Stimulated activated CD8-positive, alpha-beta memory T cell treated with anti-CD3 and anti-CD28 coated beads, Interleukin-12 subunit alpha, Interleukin-12 subunit beta, amount 100 ng/mL, for 1 hour (primary cell): ENCODE measurements around the gene BIN1.

Experiments
- DNase-seq: peaks from one replicate; pipeline ENCODE4 v3.0.0-alpha.2; 2020; ENCODE audit warnings: low read depth

The BIN1 gene

GRCh38 chr2:127058246-127058953 lies 48.6 kb downstream of the BIN1 start:
- DNase-seq = no peak

GRCh38 chr2:127057371-127058245 lies 49.3 kb downstream of the BIN1 start:
- DNase-seq = no peak

GRCh38 chr2:127056631-127057370 lies 50.2 kb downstream of the BIN1 start:
- no peak for DNase-seq

- no peak for DNase-seq
These were observed 50.9 kb downstream of the BIN1 start for GRCh38 chr2:127056086-127056485.

- DNase-seq = no peak
These were observed 51.2 kb downstream of the BIN1 start for GRCh38 chr2:127055786-127056076.

GRCh38 chr2:127054996-127055785 lies 51.8 kb downstream of the BIN1 start:
- DNase-seq = no peak

- DNase-seq = no peak
These were observed 52.4 kb downstream of the BIN1 start for GRCh38 chr2:127054604-127054930.

GRCh38 chr2:127053731-127054603 lies 53.0 kb downstream of the BIN1 start:
- DNase-seq = no peak

- no peak for DNase-seq
These were observed 53.9 kb downstream of the BIN1 start for GRCh38 chr2:127052771-127053691.

GRCh38 chr2:127052057-127052770 lies 54.7 kb downstream of the BIN1 start:
- DNase-seq = no peak

GRCh38 chr2:127051116-127052056 lies 55.6 kb downstream of the BIN1 start:
- DNase-seq = no peak

GRCh38 chr2:127050803-127051115 lies 56.2 kb downstream of the BIN1 start:
- no peak for DNase-seq

GRCh38 chr2:127049927-127050802 lies 56.8 kb downstream of the BIN1 start:
- DNase-seq = peak; percentile 25

GRCh38 chr2:127048969-127049897 lies 57.7 kb downstream of the BIN1 start:
- no peak for DNase-seq

GRCh38 chr2:127048618-127048935 lies 58.4 kb downstream of the BIN1 start:
- DNase-seq = no peak
